ENCODE measurements around the gene SH2B2.

The SH2B2 gene

GRCh38 chr7:102266541-102266940 is 20.1 kb upstream of the SH2B2 start:
- DNase-seq (ENCODE audit: low read depth) = no peak

GRCh38 chr7:102268635-102269034 is 18.0 kb upstream of the SH2B2 start:
- no peak for DNase-seq (ENCODE audit: low read depth)

- no peak for DNase-seq (ENCODE audit: low read depth)
Observed at GRCh38 chr7:102270178-102270887, 16.3 kb upstream of the SH2B2 start.

GRCh38 chr7:102271158-102271798 is 15.4 kb upstream of the SH2B2 start:
- no peak for DNase-seq (ENCODE audit: low read depth)

GRCh38 chr7:102272075-102272916 is 14.4 kb upstream of the SH2B2 start:
- DNase-seq (ENCODE audit: low read depth) = peak; percentile 49

GRCh38 chr7:102272917-102273748 is 13.5 kb upstream of the SH2B2 start:
- no peak for DNase-seq (ENCODE audit: low read depth)

GRCh38 chr7:102273749-102274712 is 12.6 kb upstream of the SH2B2 start:
- no peak for DNase-seq (ENCODE audit: low read depth)

GRCh38 chr7:102275123-102275703 is 11.5 kb upstream of the SH2B2 start:
- DNase-seq (ENCODE audit: low read depth) = no peak

- DNase-seq (ENCODE audit: low read depth) = no peak
Observed at GRCh38 chr7:102277901-102278300, 8.8 kb upstream of the SH2B2 start.

GRCh38 chr7:102279537-102280400 is 6.9 kb upstream of the SH2B2 start:
- DNase-seq (ENCODE audit: low read depth) = peak; percentile 35

GRCh38 chr7:102280521-102280920 is 6.1 kb upstream of the SH2B2 start:
- DNase-seq (ENCODE audit: low read depth) = no peak

- no peak for DNase-seq (ENCODE audit: low read depth)
Observed at GRCh38 chr7:102281785-102282184, 4.9 kb upstream of the SH2B2 start.

GRCh38 chr7:102282465-102283362 is 4.0 kb upstream of the SH2B2 start:
- no peak for DNase-seq (ENCODE audit: low read depth)

- DNase-seq (ENCODE audit: low read depth) = no peak
Observed at GRCh38 chr7:102283477-102284189, 3.0 kb upstream of the SH2B2 start.

GRCh38 chr7:102284399-102284798 is 2.3 kb upstream of the SH2B2 start:
- DNase-seq (ENCODE audit: low read depth) = no peak

GRCh38 chr7:102284891-102285539 is 1.7 kb upstream of the SH2B2 start:
- no peak for DNase-seq (ENCODE audit: low read depth)

GRCh38 chr7:102285540-102286236 is 980 bp upstream of the SH2B2 start:
- no peak for DNase-seq (ENCODE audit: low read depth)

Data from stimulated activated CD8-positive, alpha-beta memory T cell treated with anti-CD3 and anti-CD28 coated beads, Interleukin-12 subunit alpha, Interleukin-12 subunit beta, amount 100 ng/mL, for 4 hours (primary cell).